Measurements from ENCODE around the gene MARCHF3. TPM values are rescaled to one million over a fixed set of nuclear protein-coding genes. Genes with fewer than 3 reads are reported as not detected.
"Not testable (repeated sequence)": the region's sequence is repeated elsewhere in the genome, so short reads cannot be mapped to it uniquely, and the experiment has no call there.

MARCHF3 gene
- total RNA-seq, 1 donor from 2014 or later: 21.9 TPM

- H3K9me3 Mint-ChIP-seq: no peaks in the 10 kb centered on the region
- no peak for DNase-seq
- no peak overlapping the region for H3K27ac Mint-ChIP-seq
- peaks cover 69% of the 10 kb centered on the region for H3K4me1 Mint-ChIP-seq
- H3K36me3 Mint-ChIP-seq (ENCODE audit: low read depth): no peaks in the 10 kb centered on the region
- intact Hi-C loops (cut with micrococcal nuclease): no loop called here
- ChIA-PET POLR2A (interaction anchor here (2.7 kb wide), 1 partner anchor 20 kb away, joined by 7 read pairs; the partner anchor contains the start of gene MARCHF3), CTCF (no interaction called here)
- TF ChIP-seq CTCF (IDR thresholded peaks at IDR 0.05): no peak
- no peak for ATAC-seq (ENCODE audit: low read depth)
- H3K27me3 Mint-ChIP-seq: no peaks in the 10 kb centered on the region
- H3K4me3 Mint-ChIP-seq: no peak overlapping the region
These were observed 20.0 kb downstream of the MARCHF3 start for GRCh38 chr5:127010362-127010761.

- POLR2A ChIA-PET: interaction anchor here (2.7 kb wide), 1 partner anchor 21 kb away, joined by 7 read pairs; the partner anchor contains the start of gene MARCHF3
- Mint-ChIP-seq H3K27ac (no peak overlapping the region), H3K36me3 (ENCODE audit: low read depth) (no peaks in the 10 kb centered on the region), H3K4me3 (no peak overlapping the region), H3K27me3 (no peaks in the 10 kb centered on the region), H3K9me3 (no peaks in the 10 kb centered on the region), H3K4me1 (peaks cover 70% of the 10 kb centered on the region)
- no peak for TF ChIP-seq CTCF (IDR thresholded peaks at IDR 0.05)
- ATAC-seq (ENCODE audit: low read depth) (no peak), DNase-seq (no peak)
- intact Hi-C loops (cut with micrococcal nuclease): no loop called here
- CTCF ChIA-PET: no interaction called here
These were observed 20.6 kb downstream of the MARCHF3 start for GRCh38 chr5:127009784-127010183.

GRCh38 chr5:127008300-127008975 lies 21.9 kb downstream of the MARCHF3 start:
- Mint-ChIP-seq H3K36me3 (ENCODE audit: low read depth) (no peaks in the 10 kb centered on the region), H3K4me1 (peaks cover 70% of the 10 kb centered on the region)

GRCh38 chr5:127007522-127007921 lies 22.8 kb downstream of the MARCHF3 start:
- DNase-seq (no peak), ATAC-seq (ENCODE audit: low read depth) (no peak)
- Mint-ChIP-seq H3K4me3 (no peak overlapping the region), H3K9me3 (no peaks in the 10 kb centered on the region), H3K27ac (no peak overlapping the region), H3K27me3 (no peaks in the 10 kb centered on the region), H3K36me3 (ENCODE audit: low read depth) (no peaks in the 10 kb centered on the region), H3K4me1 (peaks cover 64% of the 10 kb centered on the region)
- POLR2A ChIA-PET: no interaction called here
- CTCF ChIA-PET: interaction anchor here (1.2 kb wide), 1 partner anchor 8 kb away, joined by 4 read pairs; no protein-coding TSS in a partner anchor
- intact Hi-C loops (cut with micrococcal nuclease): no loop called here
- no peak for TF ChIP-seq CTCF (IDR thresholded peaks at IDR 0.05)

More at GRCh38 chr5:127008300-127008975, 21.9 kb downstream of the MARCHF3 start:
- ChIA-PET CTCF (interaction anchor here (1.2 kb wide), 1 partner anchor 9 kb away, joined by 4 read pairs; no protein-coding TSS in a partner anchor), POLR2A (no interaction called here)
- H3K9me3 Mint-ChIP-seq: no peaks in the 10 kb centered on the region
- no peak overlapping the region for H3K4me3 Mint-ChIP-seq
- no peak for TF ChIP-seq CTCF (IDR thresholded peaks at IDR 0.05)
- H3K27me3 Mint-ChIP-seq: no peaks in the 10 kb centered on the region
- DNase-seq (no peak), ATAC-seq (ENCODE audit: low read depth) (no peak)
- intact Hi-C loops (cut with micrococcal nuclease): no loop called here
- H3K27ac Mint-ChIP-seq: peak overlapping the region; percentile 13

- no peak for ATAC-seq (ENCODE audit: low read depth)
- ChIA-PET POLR2A (interaction anchor here (0.7 to 1.5 kb wide), 3 partner anchors 9 to 406 kb away, joined by 3 to 4 read pairs (median 3); partner anchors contain the start of genes MARCHF3 and PHAX), CTCF (interaction anchor here (0.7 to 1.2 kb wide), 2 partner anchors 22 to 25 kb away, joined by 4 to 5 read pairs; no protein-coding TSS in a partner anchor)
- Mint-ChIP-seq H3K36me3 (ENCODE audit: low read depth) (no peaks in the 10 kb centered on the region), H3K27me3 (no peaks in the 10 kb centered on the region), H3K9me3 (no peaks in the 10 kb centered on the region), H3K4me3 (no peak overlapping the region), H3K27ac (peak overlapping the region; percentile 9), H3K4me1 (peaks cover 58% of the 10 kb centered on the region)
- no peak for DNase-seq
- intact Hi-C loops (cut with micrococcal nuclease): no loop called here
- TF ChIP-seq CTCF (IDR thresholded peaks at IDR 0.05): no peak
These were observed 23.6 kb downstream of the MARCHF3 start for GRCh38 chr5:127006744-127007143.

GRCh38 chr5:127005282-127005681 lies 25.1 kb downstream of the MARCHF3 start:
- ATAC-seq (ENCODE audit: low read depth): not testable (repeated sequence)

More at GRCh38 chr5:127005282-127005681, 25.1 kb downstream of the MARCHF3 start:
- CTCF ChIA-PET; DNase-seq; H3K36me3 Mint-ChIP-seq (ENCODE audit: low read depth); H3K4me3 Mint-ChIP-seq; H3K9me3 Mint-ChIP-seq; intact Hi-C loops (cut with micrococcal nuclease); H3K27me3 Mint-ChIP-seq; H3K27ac Mint-ChIP-seq: not testable (repeated sequence)
- H3K4me1 Mint-ChIP-seq: peaks cover 50% of the 10 kb centered on the region
- POLR2A ChIA-PET: interaction anchor here (1.5 kb wide), 1 partner anchor 25 kb away, joined by 3 read pairs; the partner anchor contains the start of gene MARCHF3
